GM18858 (cell line): ENCODE measurements around the gene KRTAP2-3.
"Not testable (repeated sequence)": the region's sequence is repeated elsewhere in the genome, so short reads cannot be mapped to it uniquely, and the experiment has no call there.

Source experiments
- ATAC-seq: cut with Tn5 transposase; IDR thresholded peaks from one replicate; pipeline ENCODE4 v1.9.1; 2021; ENCODE audit not compliant: unreplicated experiment

KRTAP2-3 gene, protein sequence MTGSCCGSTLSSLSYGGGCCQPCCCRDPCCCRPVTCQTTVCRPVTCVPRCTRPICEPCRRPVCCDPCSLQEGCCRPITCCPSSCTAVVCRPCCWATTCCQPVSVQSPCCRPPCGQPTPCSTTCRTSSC

DNA sequence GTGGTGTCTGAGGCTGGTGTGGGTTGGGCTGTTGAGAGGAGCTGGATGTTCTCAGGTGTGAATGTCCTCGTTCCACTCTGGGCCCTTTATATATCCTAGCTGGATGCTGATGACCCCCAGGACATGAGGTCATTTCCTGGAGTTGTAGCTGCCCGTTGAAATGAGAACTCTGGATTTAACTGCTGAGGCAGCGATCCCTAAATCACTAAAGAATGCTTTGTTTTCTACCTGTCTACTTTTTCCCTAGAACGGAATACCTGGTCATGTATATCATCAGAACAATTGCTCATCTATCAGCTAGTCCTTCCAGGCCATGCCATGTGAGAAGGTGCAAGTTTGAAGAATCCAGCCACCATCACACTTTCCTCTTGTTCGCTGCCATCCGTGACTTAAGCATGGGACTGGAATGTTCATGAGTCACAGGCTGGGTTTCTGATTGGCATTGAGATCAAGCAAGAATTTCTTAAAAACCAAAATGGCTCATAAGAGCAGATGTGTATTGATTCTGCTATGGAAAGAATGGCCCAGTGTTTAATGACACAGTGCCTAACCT, at the start of gene KRTAP2-3:
KRTAP2-3 (minus strand) TSS at position 63 of the 553 bp plus-strand sequence. CDS start 64 bp downstream, outside the sequence.
- no peak for ATAC-seq

DNA sequence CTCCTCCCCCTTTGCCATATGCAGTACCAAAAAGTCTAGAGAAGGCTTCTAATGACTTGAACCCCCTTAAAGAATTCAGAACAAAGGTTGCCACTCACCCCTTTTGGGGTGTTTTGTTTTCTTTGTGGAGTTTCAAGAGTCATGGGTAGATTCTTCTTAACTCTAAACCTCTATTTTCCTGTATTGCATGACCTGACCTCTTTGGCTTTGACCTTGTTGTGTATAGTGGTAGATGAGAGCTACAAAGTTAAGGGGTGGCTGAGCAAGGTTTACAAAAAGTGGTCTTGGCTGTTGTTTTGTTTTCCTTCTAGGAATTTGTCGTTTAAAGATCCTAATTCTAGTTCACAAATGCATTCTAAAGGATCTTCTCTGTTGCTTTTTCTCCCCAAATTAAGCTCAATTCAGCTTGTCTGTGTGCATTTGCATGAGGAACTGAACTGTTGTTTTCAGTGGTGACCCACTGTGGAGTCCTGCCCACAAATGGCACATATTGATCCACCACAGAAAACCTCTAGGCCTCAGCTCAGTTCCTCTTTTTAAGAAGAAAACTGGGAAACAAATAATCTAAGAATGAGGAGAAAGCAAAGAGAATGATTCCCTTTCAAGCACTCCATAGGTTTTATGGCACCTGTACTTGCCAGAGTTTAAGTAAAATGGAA, 48.9 kb upstream of the KRTAP2-3 start:
- ATAC-seq: not testable (repeated sequence)

DNA sequence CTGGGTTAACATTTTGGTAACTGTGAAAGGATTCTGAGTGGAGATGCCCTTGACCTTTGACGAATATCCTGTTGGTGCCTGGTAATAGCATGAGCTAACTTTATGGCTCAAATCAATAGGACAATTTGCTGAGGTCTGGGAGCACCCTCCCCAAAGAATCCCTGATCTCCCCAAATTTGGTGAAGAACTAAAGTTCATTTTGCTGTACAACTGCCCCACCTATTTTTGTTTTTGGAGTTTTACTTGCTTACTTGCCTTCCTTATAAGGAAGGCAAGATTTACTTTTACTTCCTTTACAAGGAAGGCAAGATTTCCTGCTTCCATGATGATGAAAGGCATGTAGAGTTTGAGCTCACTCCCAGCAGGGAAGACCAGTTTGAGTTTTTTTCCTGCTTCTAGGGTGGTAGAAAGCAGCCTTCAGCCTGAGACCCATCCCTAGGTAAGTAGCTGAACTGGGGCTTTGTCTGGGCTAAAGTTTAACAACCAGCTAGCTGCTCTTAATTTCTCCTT, 48.1 kb upstream of the KRTAP2-3 start:
- ATAC-seq: no peak

DNA sequence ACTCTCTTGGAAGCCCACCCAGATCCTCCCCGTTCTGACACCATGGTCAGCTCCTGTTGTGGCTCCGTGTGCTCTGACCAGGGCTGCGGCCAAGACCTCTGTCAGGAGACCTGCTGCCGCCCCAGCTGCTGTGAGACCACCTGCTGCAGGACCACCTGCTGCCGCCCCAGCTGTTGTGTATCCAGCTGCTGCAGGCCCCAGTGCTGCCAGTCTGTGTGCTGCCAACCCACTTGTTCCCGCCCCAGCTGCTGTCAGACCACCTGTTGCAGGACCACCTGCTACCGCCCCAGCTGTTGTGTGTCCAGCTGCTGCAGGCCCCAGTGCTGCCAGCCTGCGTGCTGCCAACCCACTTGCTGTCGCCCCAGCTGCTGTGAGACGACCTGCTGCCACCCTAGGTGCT, 45.4 kb upstream of the KRTAP2-3 start, which contains the start of gene KRTAP4-9:
KRTAP4-9 (plus strand) TSS at position 43 of the 400 bp plus-strand sequence; CDS start at position 43, 0 bp downstream.
- not testable (repeated sequence) for ATAC-seq

DNA sequence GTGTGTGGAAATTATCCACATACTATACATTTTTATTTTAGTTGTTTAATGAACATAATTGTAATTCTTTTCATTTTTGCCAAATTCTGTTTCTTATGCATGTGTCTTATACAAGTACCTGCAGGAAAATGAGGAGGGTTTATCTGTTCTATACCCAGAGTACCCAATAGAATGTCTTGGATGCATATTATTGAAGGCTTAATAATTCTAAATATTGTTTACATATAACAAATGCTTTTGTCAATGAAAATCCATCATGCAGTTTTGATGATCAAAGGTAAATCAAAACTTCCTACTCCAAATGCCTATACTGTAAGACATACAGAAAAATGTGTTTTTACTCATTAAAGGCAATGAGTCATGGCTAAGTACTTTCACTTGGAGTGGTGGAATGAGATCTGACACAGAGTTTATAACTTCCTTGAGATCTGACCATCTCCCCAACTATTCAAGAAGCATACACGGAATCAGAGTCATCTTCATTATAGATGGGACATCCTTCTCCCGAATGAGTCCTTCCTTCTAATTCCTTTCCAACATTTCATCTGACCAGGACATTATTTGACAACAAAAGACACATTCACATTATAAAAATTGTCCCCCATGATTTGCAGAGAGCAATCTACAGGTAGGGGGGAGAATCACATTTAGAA, 44.6 kb upstream of the KRTAP2-3 start:
- not testable (repeated sequence) for ATAC-seq

DNA sequence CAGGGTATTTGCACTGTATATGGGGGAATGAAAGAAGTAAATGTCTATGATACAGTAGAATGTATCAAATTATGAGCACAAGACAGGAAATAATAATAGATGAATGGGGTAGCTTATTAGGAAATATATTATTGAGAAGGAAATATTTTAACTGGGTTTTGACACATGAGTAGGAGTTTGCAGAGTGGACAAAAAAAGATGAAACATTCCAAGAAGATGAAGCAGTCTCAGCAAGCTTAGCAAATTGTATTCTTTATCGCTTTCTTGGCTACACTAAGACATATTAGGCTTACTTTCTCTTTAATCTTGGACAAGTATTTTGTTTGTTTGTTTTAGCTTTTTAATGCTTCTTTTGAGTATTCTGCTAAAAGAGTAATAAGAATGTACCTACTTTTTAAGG, 44.0 kb upstream of the KRTAP2-3 start:
- ATAC-seq: no peak

DNA sequence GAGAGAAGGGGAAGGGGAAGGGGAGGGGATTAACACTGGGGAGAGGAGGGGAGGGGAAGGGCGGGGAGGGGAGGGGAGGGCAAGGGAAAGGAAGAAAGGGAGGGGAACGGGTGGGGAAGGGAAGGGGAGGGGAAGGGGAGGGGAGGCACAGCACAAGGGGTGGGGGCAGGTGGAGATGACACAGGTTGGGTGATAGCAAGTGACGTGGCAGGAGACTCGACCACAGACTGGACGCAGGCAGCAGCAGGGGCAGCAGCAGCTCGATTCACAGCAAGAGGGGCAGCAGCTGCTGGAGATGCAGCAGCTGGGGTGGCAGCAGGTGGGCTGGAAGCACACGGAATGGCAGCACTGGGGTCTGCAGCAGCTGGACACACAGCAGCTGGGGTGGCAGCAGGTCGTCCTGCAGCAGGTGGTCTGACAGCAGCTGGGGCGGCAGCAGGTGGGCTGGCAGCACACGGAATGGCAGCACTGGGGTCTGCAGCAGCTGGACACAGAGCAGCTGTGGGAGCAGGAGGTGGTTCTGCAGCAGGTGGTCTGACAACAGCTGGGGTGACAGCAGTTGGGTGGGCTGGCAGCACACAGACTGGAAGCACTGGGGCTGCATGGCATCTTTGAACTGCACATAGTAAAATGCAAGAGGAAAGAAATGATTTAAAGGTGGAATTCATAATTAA, 41.8 kb upstream of the KRTAP2-3 start, which contains the start of gene KRTAP4-16:
KRTAP4-16 (minus strand) TSS at position 624 of the 674 bp plus-strand sequence; CDS start at position 624, 0 bp downstream.
- ATAC-seq: no peak

DNA sequence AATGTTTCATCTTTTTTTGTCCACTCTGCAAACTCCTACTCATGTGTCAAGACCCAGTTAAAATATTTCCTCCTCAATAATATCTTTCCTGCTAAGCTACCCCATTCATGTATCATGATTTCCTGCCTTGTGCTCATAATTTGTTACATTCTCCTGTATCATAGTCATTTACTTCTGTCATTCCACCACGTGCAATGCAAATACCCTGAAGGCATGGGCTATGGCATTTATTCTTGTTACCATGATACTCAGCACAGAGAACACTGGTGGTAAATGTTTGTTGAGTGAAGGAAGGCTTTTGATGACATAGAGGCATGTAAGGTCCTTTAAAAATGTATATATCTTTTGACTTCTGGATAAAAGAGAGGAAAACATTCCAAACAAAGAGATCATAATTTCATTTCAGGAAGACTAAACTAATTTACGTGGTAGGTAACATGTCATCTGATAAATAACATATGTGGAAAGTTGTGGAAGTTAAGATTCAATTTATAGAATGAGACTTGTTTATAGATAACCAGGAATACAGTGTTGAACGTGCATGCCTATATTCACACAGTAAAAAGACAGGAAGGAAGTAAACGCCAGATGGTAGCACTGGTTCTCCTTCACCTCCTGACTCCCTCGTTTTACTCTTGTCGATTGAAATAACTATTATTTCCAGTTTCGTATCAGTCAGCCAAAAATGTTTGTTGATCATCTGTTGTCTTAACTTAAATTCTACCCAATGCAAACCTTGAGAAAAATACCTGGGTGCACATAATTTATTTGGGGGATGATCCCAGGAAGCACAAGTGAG, 40.0 kb upstream of the KRTAP2-3 start:
- ATAC-seq: not testable (repeated sequence)

DNA sequence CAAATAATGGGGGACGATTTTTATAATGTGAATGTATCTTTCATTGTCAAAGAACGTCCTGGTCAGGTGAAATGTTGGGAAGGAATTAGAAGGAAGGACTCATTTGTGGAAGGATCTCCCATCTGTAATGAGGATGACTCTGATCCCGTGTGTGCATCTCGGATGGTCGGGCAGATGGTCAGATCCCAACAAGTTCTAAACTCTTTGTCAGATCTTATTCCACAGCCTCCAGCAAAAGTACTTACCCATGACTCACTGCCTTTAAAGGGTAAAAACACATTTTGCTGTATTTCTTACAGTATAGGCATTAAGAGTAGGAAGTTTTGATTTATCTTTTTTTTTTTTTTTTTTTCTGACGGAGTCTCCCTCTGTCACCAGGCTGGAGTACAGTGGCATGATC, 38.6 kb upstream of the KRTAP2-3 start:
- no peak for ATAC-seq

DNA sequence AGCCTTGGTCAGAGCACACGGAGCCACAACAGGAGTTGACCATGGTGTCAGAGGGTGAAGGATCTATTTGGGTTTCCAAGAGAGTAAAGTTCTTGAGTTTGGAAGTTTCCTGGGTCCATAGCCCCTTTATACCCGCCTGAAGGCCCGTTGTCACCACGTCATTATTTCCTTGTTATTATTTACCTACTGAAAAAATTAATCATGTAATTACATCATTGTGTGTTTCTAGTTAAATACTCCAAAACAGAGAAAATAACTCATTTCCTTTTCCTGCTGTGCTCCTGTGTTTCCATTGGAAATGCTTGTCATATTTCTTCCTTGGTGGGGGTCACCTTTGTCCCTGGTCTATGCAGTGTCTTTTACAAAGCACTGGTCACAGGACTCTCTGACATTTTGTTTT, 38.1 kb upstream of the KRTAP2-3 start, which contains the start of gene KRTAP4-8:
KRTAP4-8 (minus strand) TSS at position 101 of the 400 bp plus-strand sequence; CDS start at position 43, 58 bp downstream.
- ATAC-seq: no peak

DNA sequence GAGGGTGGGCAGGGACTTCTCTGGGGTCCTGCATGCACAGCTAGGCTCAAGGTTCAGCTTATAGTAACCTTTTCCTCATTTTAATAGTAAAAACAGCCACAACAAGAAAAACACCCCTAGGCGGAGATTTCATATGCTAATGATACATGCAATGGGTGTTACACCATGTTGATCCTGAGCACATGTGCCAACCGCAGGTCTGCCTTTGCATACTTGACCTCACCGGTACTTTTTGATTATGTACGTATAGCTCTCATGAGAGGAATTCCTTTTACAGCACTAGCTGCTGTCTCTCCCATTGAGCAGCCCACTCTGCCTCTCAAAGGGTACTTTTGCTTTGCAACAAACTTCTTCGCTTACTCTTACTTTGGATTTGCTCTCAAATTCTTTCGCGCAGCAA, 36.1 kb upstream of the KRTAP2-3 start:
- ATAC-seq: no peak

DNA sequence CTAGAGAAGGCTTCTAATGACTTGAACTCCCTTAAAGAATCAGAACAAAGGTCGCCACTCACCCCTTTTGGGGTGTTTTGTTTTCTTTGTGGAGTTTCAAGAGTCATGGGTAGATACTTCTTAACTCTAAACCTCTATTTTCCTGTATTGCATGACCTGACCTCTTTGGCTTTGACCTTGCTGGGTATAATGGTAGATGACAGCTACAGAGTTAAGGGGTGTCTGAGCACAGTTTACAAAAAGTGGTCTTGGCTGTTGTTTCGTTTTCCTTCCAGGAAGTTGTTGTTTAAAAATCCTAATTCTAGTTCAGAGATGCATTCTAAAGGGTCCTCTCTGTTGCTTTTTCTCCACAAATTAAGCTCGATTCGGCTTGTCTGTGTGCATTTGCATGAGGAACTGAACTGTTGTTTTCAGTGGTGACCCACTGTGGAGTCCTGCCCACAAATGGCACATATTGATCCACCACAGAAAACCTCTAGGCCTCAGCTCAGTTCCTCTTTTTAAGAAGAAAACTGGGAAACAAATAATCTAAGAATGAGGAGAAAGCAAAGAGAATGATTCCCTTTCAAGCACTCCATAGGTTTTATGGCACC, 28.9 kb upstream of the KRTAP2-3 start:
- not testable (repeated sequence) for ATAC-seq

DNA sequence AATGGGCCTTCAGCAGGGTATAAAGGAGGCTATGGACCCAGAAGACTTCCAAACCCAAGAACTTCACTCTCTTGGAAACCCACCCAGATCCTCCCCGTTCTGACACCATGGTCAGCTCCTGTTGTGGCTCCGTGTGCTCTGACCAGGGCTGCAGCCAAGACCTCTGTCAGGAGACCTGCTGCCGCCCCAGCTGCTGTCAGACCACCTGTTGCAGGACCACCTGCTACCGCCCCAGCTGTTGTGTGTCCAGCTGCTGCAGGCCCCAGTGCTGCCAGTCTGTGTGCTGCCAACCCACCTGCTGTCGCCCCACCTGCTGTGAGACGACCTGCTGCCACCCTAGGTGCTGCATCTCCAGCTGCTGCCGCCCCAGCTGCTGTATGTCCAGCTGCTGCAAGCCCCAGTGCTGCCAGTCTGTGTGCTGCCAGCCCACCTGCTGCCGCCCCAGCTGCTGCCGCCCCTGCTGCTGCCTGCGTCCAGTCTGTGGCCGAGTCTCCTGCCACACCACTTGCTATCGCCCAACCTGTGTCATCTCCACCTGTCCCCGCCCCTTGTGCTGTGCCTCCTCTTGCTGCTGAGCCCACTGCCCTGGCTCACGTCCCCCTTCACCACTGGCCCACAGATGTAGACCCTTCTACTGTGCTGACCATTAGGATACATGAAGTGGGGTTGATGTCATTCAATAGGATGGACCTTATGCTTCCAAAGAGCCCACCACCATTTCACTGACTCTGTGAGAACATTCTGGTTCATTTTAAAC, 24.4 kb upstream of the KRTAP2-3 start, which contains the start of gene KRTAP4-7:
KRTAP4-7 (plus strand) TSS at position 51 of the 757 bp plus-strand sequence; CDS start at position 108, 57 bp downstream.
- not testable (repeated sequence) for ATAC-seq

DNA sequence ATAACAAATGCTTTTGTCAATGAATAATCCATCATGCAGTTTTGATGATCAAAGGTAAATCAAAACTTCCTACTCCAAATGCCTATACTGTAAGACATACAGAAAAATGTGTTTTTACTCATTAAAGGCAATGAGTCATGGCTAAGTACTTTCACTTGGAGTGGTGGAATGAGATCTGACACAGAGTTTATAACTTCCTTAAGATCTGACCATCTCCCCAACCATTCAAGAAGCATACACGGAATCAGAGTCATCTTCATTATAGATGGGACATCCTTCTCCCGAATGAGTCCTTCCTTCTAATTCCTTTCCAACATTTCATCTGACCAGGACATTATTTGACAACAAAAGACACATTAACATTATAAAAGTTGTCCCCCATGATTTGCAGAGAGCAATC, 23.5 kb upstream of the KRTAP2-3 start:
- ATAC-seq: not testable (repeated sequence)

DNA sequence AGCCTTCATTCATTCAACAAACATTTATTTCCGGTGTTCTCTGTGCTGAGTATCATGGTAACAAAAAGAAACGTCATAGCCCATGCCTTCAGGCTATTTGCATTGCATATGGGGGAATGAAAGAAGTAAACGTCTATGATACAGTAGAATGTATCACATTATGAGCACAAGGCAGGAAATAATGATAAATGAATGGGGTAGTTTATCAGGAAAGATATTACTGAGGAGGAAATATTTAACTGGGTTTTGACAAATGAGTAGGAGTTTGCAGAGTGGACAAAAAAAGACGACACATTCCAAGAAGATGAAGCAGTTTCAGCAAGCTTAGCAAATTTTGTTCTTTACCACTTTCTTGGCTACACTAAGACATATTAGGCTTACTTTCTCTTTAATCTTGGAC, 22.7 kb upstream of the KRTAP2-3 start:
- no peak for ATAC-seq

DNA sequence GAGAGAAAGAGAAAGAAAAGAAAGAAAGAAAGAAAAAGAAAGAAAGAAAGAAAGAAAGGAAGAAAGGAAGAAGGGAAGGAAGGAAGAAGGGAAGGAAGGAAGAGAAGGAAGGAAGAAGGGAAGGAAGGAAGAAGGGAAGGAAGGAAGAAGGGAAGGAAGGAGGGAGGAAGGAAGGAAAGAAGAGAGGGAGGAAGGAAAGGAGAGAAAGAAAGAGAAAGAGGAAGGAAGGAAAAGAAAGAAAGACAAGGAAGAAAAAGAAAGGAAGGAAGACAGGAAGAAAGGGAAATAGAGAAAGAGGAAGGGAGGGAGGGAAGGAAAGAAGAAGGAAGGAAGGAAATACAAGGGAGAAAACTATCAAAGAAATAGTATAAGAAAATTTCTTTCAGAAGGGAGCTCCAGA, 16.9 kb upstream of the KRTAP2-3 start:
- no peak for ATAC-seq

DNA sequence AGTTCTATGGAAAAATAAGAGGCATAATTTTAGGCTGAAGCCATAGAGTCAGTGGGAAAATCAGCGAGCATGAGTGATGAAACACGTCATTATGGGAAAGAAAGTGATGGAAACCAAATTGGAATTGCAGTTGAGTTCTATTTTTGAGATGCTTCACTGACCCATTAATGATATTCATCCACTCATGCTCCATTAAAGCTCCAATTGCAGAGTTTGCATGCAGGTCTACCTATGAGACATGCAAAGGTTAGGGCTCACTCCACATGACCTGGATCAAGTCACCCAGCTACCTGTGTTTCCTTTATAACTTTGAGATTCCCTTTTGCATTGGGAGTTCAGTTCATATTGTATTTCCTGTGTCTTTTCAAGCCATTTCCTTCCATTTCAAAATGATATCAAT, 13.8 kb upstream of the KRTAP2-3 start:
- no peak for ATAC-seq

DNA sequence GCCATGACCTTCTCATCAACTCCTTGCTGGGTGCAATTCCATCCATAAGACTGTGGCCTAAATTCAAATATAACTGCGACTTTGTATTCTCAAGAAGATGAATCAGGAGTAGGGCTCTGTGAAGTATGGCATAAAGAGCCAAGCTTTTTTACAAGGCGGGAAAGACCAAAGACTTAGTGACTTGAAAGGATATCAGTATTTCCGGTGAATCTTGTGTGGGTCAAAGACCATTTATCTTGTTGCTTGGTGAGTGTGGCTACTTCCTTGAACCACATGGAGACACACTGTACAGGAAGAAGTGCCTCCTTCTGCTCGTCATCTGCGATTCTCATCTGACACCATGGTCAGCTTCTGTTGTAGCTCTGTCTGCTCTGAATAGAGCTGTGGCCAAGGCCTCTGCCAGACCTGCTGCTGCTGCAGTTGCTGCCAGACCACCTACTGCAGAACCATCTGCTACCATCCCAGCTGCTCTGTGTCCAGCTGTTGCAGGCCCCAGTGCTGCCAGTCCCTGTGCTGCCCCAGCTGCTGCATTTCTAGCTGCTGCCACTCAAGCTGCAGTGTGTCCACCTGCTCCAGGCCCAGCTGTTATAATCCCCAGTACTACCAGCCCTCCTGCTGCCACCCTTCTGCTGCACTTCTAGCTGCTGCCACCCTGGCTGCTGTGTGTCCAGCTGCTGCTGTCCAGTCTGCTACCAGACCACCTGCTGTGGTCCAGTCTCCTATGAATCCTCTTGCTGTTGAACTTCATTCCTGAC, 11.9 kb upstream of the KRTAP2-3 start:
- no peak for ATAC-seq
